ENCODE results near the gene SMIM43. TPM values are rescaled to one million over a fixed set of nuclear protein-coding genes. Genes with fewer than 3 reads are reported as not detected.
A peak's percentile ranks its signal among the peaks of the same experiment; 100 is the strongest.

SMIM43 gene
- polyA plus RNA-seq, 6 donors from 2014 or later, result not detected

- no peaks in the 10 kb centered on the region for H3K36me3 Mint-ChIP-seq
- H3K9me3 Mint-ChIP-seq, result no peaks in the 10 kb centered on the region
- DNase-seq (no peak), ATAC-seq (ENCODE audit: low read depth in 2 of 2) (no peak)
- no peaks in the 10 kb centered on the region for H3K4me1 Mint-ChIP-seq
- no peak overlapping the region for H3K27ac Mint-ChIP-seq
- H3K4me3 Mint-ChIP-seq, result no peak overlapping the region
- H3K27me3 Mint-ChIP-seq, result peaks cover 19 to 39% (median 28%) of the 10 kb centered on the region in 3 donors
Measured at GRCh38 chr4:121720109-121720508, 44.9 kb downstream of the SMIM43 start.

- ATAC-seq (ENCODE audit: low read depth in 2 of 2), result no peak
- H3K9me3 Mint-ChIP-seq, result no peaks in the 10 kb centered on the region
- H3K27ac Mint-ChIP-seq, result no peak overlapping the region
Measured at GRCh38 chr4:121717680-121718237, 47.2 kb downstream of the SMIM43 start.

GRCh38 chr4:121714548-121714947 is 50.4 kb downstream of the SMIM43 start:
- DNase-seq (no peak), ATAC-seq (ENCODE audit: low read depth in 2 of 2) (no peak)
- peaks cover 44 to 73% (median 63%) of the 10 kb centered on the region in 3 donors for H3K27me3 Mint-ChIP-seq
- H3K27ac Mint-ChIP-seq, result no peak overlapping the region
- H3K4me1 Mint-ChIP-seq, result peaks cover 0 to 5% (median 0%) of the 10 kb centered on the region in 3 donors
- no peak overlapping the region for H3K4me3 Mint-ChIP-seq
- peaks cover 0 to 2% (median 0%) of the 10 kb centered on the region in 7 donors for H3K9me3 Mint-ChIP-seq
- H3K36me3 Mint-ChIP-seq, result peaks cover 0 to 6% of the 10 kb centered on the region in 2 donors

More at GRCh38 chr4:121717680-121718237, 47.2 kb downstream of the SMIM43 start:
- H3K27me3 Mint-ChIP-seq, result peaks cover 30 to 47% (median 45%) of the 10 kb centered on the region in 3 donors
- H3K4me3 Mint-ChIP-seq, result no peak overlapping the region
- no peaks in the 10 kb centered on the region for H3K4me1 Mint-ChIP-seq
- H3K36me3 Mint-ChIP-seq, result no peaks in the 10 kb centered on the region
- no peak for DNase-seq

- H3K4me1 Mint-ChIP-seq, result peaks cover 0 to 5% (median 0%) of the 10 kb centered on the region in 3 donors
- H3K4me3 Mint-ChIP-seq, result no peak overlapping the region
- H3K36me3 Mint-ChIP-seq, result peaks cover 0 to 7% of the 10 kb centered on the region in 2 donors
- ATAC-seq (ENCODE audit: low read depth in 2 of 2) (no peak), DNase-seq (no peak)
- peaks cover 47 to 83% (median 71%) of the 10 kb centered on the region in 3 donors for H3K27me3 Mint-ChIP-seq
- no peak overlapping the region for H3K27ac Mint-ChIP-seq
- peaks cover 0 to 2% (median 0%) of the 10 kb centered on the region in 7 donors for H3K9me3 Mint-ChIP-seq
Measured at GRCh38 chr4:121712783-121713182, 52.2 kb downstream of the SMIM43 start.

- Mint-ChIP-seq H3K9me3 (peaks cover 0 to 2% (median 0%) of the 10 kb centered on the region in 7 donors), H3K4me1 (peaks cover 0 to 5% (median 0%) of the 10 kb centered on the region in 3 donors), H3K27ac (no peak overlapping the region), H3K27me3 (peaks cover 50 to 89% (median 74%) of the 10 kb centered on the region in 3 donors), H3K36me3 (peaks cover 0 to 7% of the 10 kb centered on the region in 2 donors), H3K4me3 (no peak overlapping the region)
- DNase-seq (no peak), ATAC-seq (ENCODE audit: low read depth in 2 of 2) (no peak)
Measured at GRCh38 chr4:121712001-121712651, 52.8 kb downstream of the SMIM43 start.

GRCh38 chr4:121711263-121712000 is 53.5 kb downstream of the SMIM43 start:
- Mint-ChIP-seq H3K4me1 (peaks cover 0 to 5% (median 0%) of the 10 kb centered on the region in 3 donors), H3K27me3 (peaks cover 53 to 89% (median 75%) of the 10 kb centered on the region in 3 donors), H3K4me3 (peak overlapping the region in 2 of 8 donors; percentile 5 to 20)

GRCh38 chr4:121709766-121710405 is 55.1 kb downstream of the SMIM43 start:
- DNase-seq (no peak), ATAC-seq (ENCODE audit: low read depth in 2 of 2) (no peak)
- Mint-ChIP-seq H3K9me3 (peaks cover 0 to 2% (median 0%) of the 10 kb centered on the region in 7 donors), H3K4me1 (peaks cover 0 to 5% (median 0%) of the 10 kb centered on the region in 3 donors), H3K4me3 (no peak overlapping the region), H3K27ac (no peak overlapping the region), H3K36me3 (peaks cover 0 to 7% of the 10 kb centered on the region in 2 donors), H3K27me3 (peaks cover 54 to 87% (median 74%) of the 10 kb centered on the region in 3 donors)

More at GRCh38 chr4:121711263-121712000, 53.5 kb downstream of the SMIM43 start:
- no peak overlapping the region for H3K27ac Mint-ChIP-seq
- ATAC-seq (ENCODE audit: low read depth in 2 of 2), result peak; percentile 30 to 38
- peaks cover 0 to 2% (median 0%) of the 10 kb centered on the region in 7 donors for H3K9me3 Mint-ChIP-seq
- DNase-seq, result no peak
- peaks cover 0 to 7% of the 10 kb centered on the region in 2 donors for H3K36me3 Mint-ChIP-seq

Other genes starting within 250 kb of the SMIM43 start
- gene ANXA5, start 68.2 kb downstream of the SMIM43 start, polyA plus RNA-seq (ENCODE audit: low read depth in 6 of 6), result 100 to 1,000 TPM; 101 to 219 (median 118) TPM
- 10 to 100 TPM; 12.0 to 45.3 (median 40.1) TPM for gene EXOSC9, start 36.2 kb upstream of the SMIM43 start, polyA plus RNA-seq (ENCODE audit: low read depth in 6 of 6)
- gene CCNA2, start 58.7 kb upstream of the SMIM43 start, polyA plus RNA-seq (ENCODE audit: low read depth in 6 of 6), result under 1 TPM in 3 of 6 donors, not detected in 3; 0.08 to 0.31 (median 0.13) TPM
- 1 to 10 TPM; 2.0 to 9.5 (median 5.1) TPM for gene BBS7, start 105.3 kb upstream of the SMIM43 start, polyA plus RNA-seq (ENCODE audit: low read depth in 6 of 6)
- gene TRPC3, start 186.9 kb upstream of the SMIM43 start, polyA plus RNA-seq (ENCODE audit: low read depth in 6 of 6), result not detected